Measurements from ENCODE around the gene SPTBN5. TPM values are rescaled to one million over a fixed set of nuclear protein-coding genes. Genes with fewer than 3 reads are reported as not detected.
A peak's percentile ranks its signal among the peaks of the same experiment; 100 is the strongest.

Gene SPTBN5
- total RNA-seq, 1 experiment from 2014 or later, result 1.1 TPM

GRCh38 chr15:41883484-41883825 lies 10.4 kb downstream of the SPTBN5 start:
- DNase-seq (ENCODE audit: low read depth), result no peak

DNA sequence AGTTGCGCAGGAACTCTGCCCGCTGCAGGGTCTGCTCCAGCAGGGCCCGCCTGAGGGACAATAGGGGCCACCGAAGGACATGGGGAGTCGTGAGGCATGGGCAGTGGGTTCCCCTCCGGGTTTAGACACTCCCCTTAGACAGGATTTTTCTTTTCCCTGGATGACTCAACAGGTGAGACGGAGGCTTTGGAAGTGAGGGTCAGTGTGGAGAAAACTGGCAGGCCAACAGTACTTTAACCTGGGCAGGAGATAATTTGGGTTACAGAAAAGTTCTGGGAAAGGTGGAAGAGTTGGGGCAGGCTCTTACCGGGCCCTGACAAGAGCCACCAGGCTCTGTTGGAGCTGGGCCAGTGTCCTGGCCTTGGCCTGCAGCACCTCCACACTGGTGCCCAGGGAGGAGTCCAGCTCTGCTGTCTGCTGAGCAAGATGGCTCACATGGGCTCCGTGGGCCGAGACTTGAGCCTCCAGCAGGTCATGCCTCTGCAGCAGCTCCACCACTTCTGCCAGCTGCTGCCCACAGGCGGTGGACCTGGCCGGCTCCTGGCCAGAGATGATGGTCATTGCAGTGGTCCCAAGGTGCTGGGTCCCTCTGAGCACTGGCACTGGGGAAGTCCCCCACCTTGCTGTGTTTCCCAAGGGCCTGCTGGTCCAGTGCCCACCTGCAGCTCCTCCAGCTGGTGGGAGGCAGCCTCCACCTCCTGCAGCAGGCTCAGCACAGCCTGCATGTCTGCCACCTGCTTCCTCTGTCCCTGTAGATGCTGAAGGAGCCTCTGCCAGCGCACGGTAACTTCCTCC lies 11.0 kb downstream of the SPTBN5 start:
- no peak for DNase-seq (ENCODE audit: low read depth)

DNA sequence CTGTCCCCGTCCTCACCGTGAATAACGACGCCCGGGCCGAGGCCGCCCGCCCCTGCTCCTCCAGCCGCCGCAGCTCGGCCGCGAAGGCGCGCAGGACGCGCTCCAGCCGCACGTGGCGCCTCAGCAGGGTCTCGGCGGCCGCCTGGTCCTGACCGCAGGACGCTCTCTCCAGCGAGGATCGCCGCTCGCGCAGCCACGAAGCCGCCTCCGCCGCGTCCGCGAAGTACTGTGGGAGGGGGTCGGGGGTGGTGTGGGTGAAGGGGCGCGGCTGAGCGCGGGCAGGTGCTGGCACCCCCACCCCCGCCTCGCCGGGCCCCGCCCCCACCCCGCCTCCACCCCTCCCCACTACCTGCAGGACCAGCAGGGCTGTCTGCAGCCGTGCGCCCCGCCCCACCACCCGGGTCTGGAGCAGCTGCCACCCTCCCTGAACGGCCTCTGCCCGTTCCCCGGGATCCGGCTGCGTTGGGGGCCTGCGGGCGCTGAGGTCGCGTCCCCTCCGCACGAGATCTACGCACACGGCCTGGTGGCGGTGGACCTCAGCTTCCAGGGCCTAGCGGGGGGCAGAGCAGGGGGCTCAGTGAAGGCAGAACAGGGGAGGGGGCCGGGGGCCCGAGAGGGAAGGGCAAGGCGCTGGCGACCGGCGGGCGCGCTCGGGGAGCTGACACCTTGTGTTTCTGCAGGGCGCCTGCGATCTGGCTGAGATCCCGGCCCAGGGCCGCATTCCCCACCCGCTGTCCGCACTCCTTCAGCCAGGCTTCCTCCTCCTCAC lies 11.7 kb downstream of the SPTBN5 start:
- DNase-seq (ENCODE audit: low read depth), result no peak

- DNase-seq (ENCODE audit: low read depth), result no peak
Measured at GRCh38 chr15:41881550-41881919, 12.3 kb downstream of the SPTBN5 start.

- DNase-seq (ENCODE audit: low read depth), result no peak
Measured at GRCh38 chr15:41881086-41881485, 12.8 kb downstream of the SPTBN5 start.

GRCh38 chr15:41880156-41880877 lies 13.5 kb downstream of the SPTBN5 start:
- no peak for DNase-seq (ENCODE audit: low read depth)

GRCh38 chr15:41879321-41879845 lies 14.5 kb downstream of the SPTBN5 start:
- DNase-seq (ENCODE audit: low read depth), result no peak

DNA sequence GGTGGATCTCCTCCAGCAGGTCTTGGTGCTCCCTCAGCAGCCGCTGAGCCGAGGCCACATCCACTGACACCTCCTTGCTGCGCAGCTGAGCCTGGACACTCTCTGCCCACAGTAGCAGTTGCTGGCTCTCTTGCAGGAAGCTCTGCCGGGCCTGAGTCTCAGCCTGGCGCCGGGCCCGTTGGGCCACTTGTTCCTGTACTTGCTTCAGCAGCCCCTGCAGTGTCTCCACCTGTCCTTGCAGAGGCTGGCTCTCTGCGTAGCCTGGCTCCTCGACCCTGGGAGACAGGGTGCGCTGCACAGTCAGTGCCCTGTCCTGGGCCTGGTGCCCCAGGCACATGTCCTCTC lies 15.5 kb downstream of the SPTBN5 start:
- DNase-seq (ENCODE audit: low read depth), result no peak

DNA sequence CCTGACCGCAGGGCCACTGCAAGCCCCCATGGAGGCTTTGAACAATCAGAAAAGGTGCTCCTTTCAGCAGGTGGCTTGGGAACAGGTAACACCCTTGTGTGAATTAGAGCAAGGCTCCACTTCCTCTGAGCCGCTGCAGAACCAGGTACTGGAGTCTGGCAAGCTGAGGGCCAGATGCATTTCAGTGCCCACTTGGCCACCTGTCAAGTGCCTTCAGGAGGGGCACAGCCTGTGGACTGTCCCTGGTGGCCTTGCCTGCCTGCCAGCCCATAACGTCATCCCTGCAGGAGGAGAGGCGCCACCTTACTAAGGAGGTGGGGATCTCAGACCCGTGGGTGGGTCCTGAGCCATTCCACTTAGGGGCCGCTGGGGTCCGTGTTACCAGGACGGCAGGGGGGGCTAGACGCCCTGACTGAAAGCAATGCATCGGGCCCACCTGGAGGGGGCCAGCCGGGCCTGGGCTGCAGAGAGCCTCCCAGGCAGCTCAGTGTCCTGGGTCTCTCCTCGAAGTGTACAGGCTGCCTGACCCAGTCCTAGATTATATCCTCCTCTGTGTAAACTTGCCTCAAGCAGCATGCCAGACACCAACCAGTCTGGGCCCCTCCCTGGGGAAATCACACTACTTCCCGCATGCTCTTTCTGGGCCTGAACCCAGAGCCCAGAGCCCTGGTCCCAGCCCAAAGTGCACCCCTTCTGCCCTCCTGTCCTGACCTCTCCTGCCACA lies 16.1 kb downstream of the SPTBN5 start:
- no peak for DNase-seq (ENCODE audit: low read depth)

DNA sequence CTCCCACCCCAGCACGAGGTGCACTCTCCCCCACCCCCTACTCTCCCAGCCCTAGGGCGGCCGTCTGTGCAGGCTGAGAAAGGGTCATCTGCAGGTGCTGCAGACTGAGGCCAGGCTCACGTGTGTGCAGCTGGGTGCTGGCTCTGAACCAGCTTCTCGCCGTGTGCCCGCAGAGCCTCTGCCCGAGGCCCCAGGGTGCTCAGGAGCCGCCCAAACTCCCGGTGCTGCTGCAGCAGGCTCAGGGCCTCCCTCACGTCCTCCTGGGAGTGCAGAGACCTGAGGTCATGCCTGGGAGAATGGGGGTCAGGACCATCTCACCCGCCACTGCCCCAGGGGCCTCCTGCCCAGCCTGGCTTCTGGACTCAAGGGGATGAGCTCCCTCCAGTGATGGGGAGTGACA lies 17.2 kb downstream of the SPTBN5 start:
- DNase-seq (ENCODE audit: low read depth), result no peak

DNA sequence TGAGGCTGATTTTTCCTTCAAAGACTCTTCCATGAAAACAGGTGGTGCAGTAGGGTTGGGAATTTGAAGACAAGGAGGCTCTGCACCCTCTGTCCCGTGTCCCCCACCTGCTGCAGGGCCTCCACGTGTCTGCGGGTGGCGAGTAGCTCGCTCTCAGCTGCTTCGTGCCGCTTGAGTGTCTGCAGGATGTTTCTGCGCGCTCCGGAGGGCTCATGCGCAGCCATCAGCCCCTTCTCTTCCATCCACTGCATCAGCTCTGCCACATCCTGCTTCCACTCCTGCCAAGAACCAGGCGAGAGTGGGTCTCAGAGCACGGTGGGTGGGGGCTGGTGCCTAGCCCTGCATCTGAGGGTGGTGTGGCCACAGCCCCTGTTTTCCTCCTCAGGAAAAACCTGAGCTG lies 17.8 kb downstream of the SPTBN5 start:
- DNase-seq (ENCODE audit: low read depth), result no peak

GRCh38 chr15:41874736-41875135 lies 19.1 kb downstream of the SPTBN5 start:
- DNase-seq (ENCODE audit: low read depth), result no peak

DNA sequence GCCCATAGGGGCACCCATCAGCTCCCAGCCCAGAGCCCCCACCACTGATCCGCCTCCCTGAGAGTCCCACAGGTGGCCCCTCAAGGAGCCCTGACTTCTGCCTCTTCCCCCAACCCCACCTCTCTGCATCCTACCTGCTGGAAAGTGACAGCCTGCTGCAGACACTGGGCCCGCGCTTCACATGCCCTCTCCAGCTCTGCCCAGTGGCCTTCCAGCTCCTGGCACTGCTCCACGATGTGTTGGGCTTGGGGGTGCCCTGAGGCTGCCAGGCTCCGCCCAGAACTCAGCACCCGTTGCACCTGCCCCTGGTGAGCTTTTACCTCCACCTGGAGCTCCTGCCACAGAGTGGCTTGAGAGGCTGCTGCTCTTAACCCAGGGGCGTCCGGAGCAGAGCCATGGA lies 20.1 kb downstream of the SPTBN5 start:
- DNase-seq (ENCODE audit: low read depth), result no peak

DNA sequence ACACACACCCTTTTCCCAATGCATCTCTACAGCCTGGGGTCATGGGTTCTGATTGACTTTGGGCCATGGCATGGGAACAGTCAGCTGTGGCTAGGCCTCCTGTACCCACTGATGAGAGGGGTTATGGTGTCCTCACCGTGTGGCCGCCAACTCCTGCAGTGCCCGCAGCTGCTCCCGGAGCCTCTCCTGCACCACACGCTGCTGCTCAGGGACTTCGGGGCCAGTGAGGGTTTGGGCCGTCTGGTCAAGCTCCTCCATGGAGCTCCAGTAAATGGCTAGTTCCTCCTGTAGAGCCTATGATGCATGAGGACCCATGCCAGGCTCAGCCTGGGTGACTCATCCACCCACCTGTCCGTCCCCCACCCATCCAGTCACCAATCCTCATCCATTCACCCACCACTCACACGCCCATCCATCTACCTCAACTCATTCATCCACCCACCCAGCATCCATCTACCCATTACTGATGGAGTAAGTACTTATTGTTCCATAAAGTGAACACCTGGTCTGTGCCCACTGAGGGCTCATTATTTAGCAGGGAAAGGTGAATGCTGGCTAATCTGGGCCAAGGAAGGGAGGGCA lies 21.6 kb downstream of the SPTBN5 start:
- peak; percentile 27 for DNase-seq (ENCODE audit: low read depth)

DNA sequence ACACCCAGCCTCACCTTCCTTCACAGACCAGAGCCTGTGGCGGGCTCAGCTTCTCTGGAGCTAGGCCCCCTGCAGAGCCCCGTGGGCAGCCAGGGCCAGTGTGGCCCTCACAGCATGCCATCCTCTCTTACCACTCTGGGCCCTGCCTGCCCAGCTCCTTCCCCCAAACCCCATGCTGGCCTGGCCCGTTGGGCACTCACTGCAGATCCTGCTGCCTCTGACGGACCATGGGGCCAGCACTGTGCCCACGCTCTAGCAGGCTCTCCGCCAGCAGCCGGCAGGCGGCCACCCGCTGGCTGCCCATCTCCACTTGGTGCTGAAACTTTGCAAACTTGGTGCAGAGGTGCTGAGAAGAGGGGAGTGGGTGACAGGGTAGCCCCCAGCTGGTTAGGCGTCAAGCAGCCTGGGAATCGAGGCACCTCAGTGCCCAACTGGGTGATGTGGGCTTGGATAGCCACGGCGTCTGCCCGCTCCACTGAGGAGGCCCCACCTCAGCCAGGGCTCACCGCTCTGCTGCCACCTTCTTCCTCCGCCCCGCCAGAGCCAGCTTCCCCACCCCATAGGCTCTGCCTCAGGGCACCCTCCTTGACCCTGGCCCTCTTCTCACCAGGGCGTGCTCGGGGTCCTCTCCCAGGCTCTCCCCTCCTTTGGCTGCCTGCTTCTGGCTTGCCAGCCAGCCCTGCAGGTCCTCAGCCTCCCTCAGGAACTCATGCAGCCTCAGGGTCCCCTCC lies 22.5 kb downstream of the SPTBN5 start:
- DNase-seq (ENCODE audit: low read depth), result no peak

DNA sequence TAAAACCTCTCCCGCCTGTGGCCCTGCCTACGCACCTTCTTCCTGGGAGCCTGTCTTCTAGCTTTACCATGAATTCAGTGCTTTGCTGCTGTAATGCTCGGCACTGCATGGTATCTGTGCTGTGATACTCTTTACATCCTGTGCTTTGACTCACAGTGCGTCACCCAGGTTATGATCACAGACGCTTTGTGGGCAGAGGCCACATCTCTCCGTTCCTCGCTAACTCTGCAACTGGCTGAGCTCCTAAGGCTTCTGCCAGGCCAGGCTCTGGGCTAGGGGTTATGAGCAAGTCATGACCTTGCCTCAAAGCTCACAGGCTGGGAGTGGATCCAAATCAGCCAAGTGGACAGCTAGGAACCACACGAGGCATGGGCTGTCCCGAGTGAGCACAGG lies 23.2 kb downstream of the SPTBN5 start:
- peak; percentile 92 for DNase-seq (ENCODE audit: low read depth)

GRCh38 chr15:41869770-41870688 lies 23.8 kb downstream of the SPTBN5 start:
- DNase-seq (ENCODE audit: low read depth), result no peak

DNA sequence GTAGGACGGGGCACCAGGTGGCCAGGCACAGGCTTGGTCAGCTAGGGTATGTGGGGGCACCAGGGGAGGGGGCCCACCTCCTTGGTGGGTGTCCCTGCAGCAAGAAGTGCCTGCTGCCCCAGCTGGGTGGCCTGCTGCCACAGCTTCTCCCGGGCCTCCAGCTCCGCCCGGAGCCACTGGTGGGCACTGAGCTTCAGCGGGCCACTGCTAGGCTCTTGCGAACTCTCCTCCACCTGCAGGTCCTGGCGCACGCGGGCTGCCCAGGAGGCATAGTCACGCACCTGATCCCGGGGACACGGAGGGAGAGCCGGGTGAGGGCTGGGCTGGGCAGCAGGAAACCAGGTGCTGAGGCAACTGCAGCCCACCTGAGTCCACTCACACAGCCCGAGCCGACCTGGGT lies 25.5 kb downstream of the SPTBN5 start:
- no peak for DNase-seq (ENCODE audit: low read depth)

GRCh38 chr15:41866872-41867579 lies 26.8 kb downstream of the SPTBN5 start:
- DNase-seq (ENCODE audit: low read depth), result no peak
